Effector CD4-positive, alpha-beta T cell (primary cell): ENCODE measurements around the gene ENTPD2.
"Not testable (repeated sequence)": the region's sequence is repeated elsewhere in the genome, so short reads cannot be mapped to it uniquely, and the experiment has no call there.

Experiments
- DNase-seq: peaks from one replicate; pipeline ENCODE4 v3.0.0-alpha.2; 2020

The ENTPD2 gene

GRCh38 chr9:137014166-137014565, 39.7 kb downstream of the ENTPD2 start:
- DNase-seq, result no peak

- DNase-seq, result no peak
Measured at GRCh38 chr9:137013571-137013940, 40.3 kb downstream of the ENTPD2 start.

- no peak for DNase-seq
Measured at GRCh38 chr9:137012694-137013570, 40.9 kb downstream of the ENTPD2 start.

GRCh38 chr9:137011907-137012675, 41.8 kb downstream of the ENTPD2 start:
- no peak for DNase-seq

- DNase-seq, result no peak
Measured at GRCh38 chr9:137011156-137011555, 42.7 kb downstream of the ENTPD2 start.

- DNase-seq, result no peak
Measured at GRCh38 chr9:137009938-137010732, 43.7 kb downstream of the ENTPD2 start.

GRCh38 chr9:137009217-137009616, 44.6 kb downstream of the ENTPD2 start:
- no peak for DNase-seq

- no peak for DNase-seq
Measured at GRCh38 chr9:137008312-137008711, 45.5 kb downstream of the ENTPD2 start.

- no peak for DNase-seq
Measured at GRCh38 chr9:137007816-137008270, 46.0 kb downstream of the ENTPD2 start.

- DNase-seq, result no peak
Measured at GRCh38 chr9:137007108-137007815, 46.6 kb downstream of the ENTPD2 start.

- DNase-seq, result no peak
Measured at GRCh38 chr9:137006116-137007003, 47.5 kb downstream of the ENTPD2 start.

- DNase-seq, result not testable (repeated sequence)
Measured at GRCh38 chr9:137004285-137004684, 49.6 kb downstream of the ENTPD2 start.

- DNase-seq, result no peak
Measured at GRCh38 chr9:137002646-137003041, 51.2 kb downstream of the ENTPD2 start.

- DNase-seq, result no peak
Measured at GRCh38 chr9:137001857-137002645, 51.8 kb downstream of the ENTPD2 start.

- DNase-seq, result no peak
Measured at GRCh38 chr9:137000177-137000930, 53.5 kb downstream of the ENTPD2 start.
